NCI-H1694 (cell line): ENCODE measurements around the gene SMAD6.

ENCODE experiments used
- DNase-seq: peaks from one replicate; lab custom pipeline; 2025; lab: John Stamatoyannopoulos, UW

The SMAD6 gene

GRCh38 chr15:66721020-66721419 is 19.0 kb downstream of the SMAD6 start:
- no peak for DNase-seq

- no peak for DNase-seq
Measured at GRCh38 chr15:66721501-66721937, 19.5 kb downstream of the SMAD6 start.

- DNase-seq: no peak
Measured at GRCh38 chr15:66721954-66722353, 19.9 kb downstream of the SMAD6 start.

GRCh38 chr15:66722757-66723540 is 20.9 kb downstream of the SMAD6 start:
- no peak for DNase-seq

GRCh38 chr15:66723826-66724731 is 22.0 kb downstream of the SMAD6 start:
- no peak for DNase-seq

GRCh38 chr15:66724732-66725463 is 22.9 kb downstream of the SMAD6 start:
- no peak for DNase-seq

- no peak for DNase-seq
Measured at GRCh38 chr15:66725464-66725785, 23.4 kb downstream of the SMAD6 start.

GRCh38 chr15:66726386-66726785 is 24.4 kb downstream of the SMAD6 start:
- no peak for DNase-seq

- no peak for DNase-seq
Measured at GRCh38 chr15:66729331-66729951, 27.4 kb downstream of the SMAD6 start.

- no peak for DNase-seq
Measured at GRCh38 chr15:66730168-66731021, 28.4 kb downstream of the SMAD6 start.

- no peak for DNase-seq
Measured at GRCh38 chr15:66733976-66734375, 31.9 kb downstream of the SMAD6 start.

GRCh38 chr15:66734961-66735908 is 33.2 kb downstream of the SMAD6 start:
- no peak for DNase-seq

- no peak for DNase-seq
Measured at GRCh38 chr15:66735909-66736305, 33.9 kb downstream of the SMAD6 start.

- DNase-seq: no peak
Measured at GRCh38 chr15:66737243-66738010, 35.4 kb downstream of the SMAD6 start.

- DNase-seq: no peak
Measured at GRCh38 chr15:66738116-66738515, 36.1 kb downstream of the SMAD6 start.

- DNase-seq: no peak
Measured at GRCh38 chr15:66738595-66738994, 36.6 kb downstream of the SMAD6 start.

GRCh38 chr15:66739287-66739686 is 37.3 kb downstream of the SMAD6 start:
- no peak for DNase-seq

GRCh38 chr15:66740802-66741201 is 38.8 kb downstream of the SMAD6 start:
- no peak for DNase-seq

GRCh38 chr15:66741646-66742045 is 39.6 kb downstream of the SMAD6 start:
- DNase-seq: no peak
